IMR-90 (cell line): Measurements from ENCODE around the gene PROK2. TPM values are rescaled to one million over a fixed set of nuclear protein-coding genes. Genes with fewer than 3 reads are reported as not detected.

Experiments used
- ATAC-seq: fragments of 200-7000 bp; cut with Tn5 transposase; 2 replicates; pipeline ENCODE4 v1.9.1; 2020; ENCODE audit warnings: low read depth, mild to moderate bottlenecking, moderate library complexity
- BruUV-seq: library from RNA; stranded (reverse); fragments of 400-500 nt; replicated peaks from 2 replicates; lab custom pipeline; 2021; lab: Mats Ljungman, UMichigan
- CTCF ChIA-PET: fragments of 300-600 bp; formaldehyde crosslinking; extraction: SDS; loops from one replicate; lab custom pipeline; 2021; ENCODE audit warnings: antibody characterized with exemption; lab: Yijun Ruan, JAX
- POLR2A ChIA-PET: fragments of 300-600 bp; sonication (Branson Sonifier 250); formaldehyde crosslinking; loops from one replicate; lab custom pipeline; 2022; ENCODE audit warnings: antibody characterized with exemption; ENCODE audit not compliant: unreplicated experiment; lab: Charles Lee
- DNase-seq: peaks from one replicate; pipeline ENCODE4 v3.0.0; 2013
- H2AFZ ChIP-seq: replicated peaks from 2 replicates; pipeline ENCODE3; 2013; ENCODE audit warnings: low read length, mild to moderate bottlenecking; ENCODE audit not compliant: poor library complexity
- H2AK5ac ChIP-seq: 2 replicates; pipeline ENCODE4 v1.6.1; 2013; ENCODE audit warnings: low read depth, low read length, inconsistent platforms
- H2AK9ac ChIP-seq: replicated peaks from 2 replicates; pipeline ENCODE3; 2013; ENCODE audit warnings: mild to moderate bottlenecking, low read depth, low read length, moderate library complexity; ENCODE audit not compliant: poor library complexity
- H2BK120ac ChIP-seq: 2 replicates; pipeline ENCODE4 v1.6.1; 2013; ENCODE audit warnings: low read depth, low read length, inconsistent platforms
- H2BK15ac ChIP-seq: 3 replicates; pipeline ENCODE4 v1.6.1; 2013; ENCODE audit warnings: low read depth, low read length, inconsistent platforms
- H2BK20ac ChIP-seq: 2 replicates; pipeline ENCODE4 v1.6.1; 2013; ENCODE audit warnings: low read depth, mild to moderate bottlenecking, inconsistent platforms, low read length, moderate library complexity
- H2BK5ac ChIP-seq: 2 replicates; pipeline ENCODE4 v1.6.1; 2013; ENCODE audit warnings: mild to moderate bottlenecking, low read depth, low read length, inconsistent platforms; ENCODE audit not compliant: poor library complexity, severe bottlenecking
- H3K14ac ChIP-seq: replicated peaks from 2 replicates; pipeline ENCODE4 v1.6.1; 2013; ENCODE audit warnings: low read depth, low read length, inconsistent platforms
- H3K18ac ChIP-seq: 2 replicates; pipeline ENCODE4 v1.6.1; 2013; ENCODE audit warnings: low read depth, low read length, control low read depth
- H3K23ac ChIP-seq: 2 replicates; pipeline ENCODE4 v1.6.1; 2013; ENCODE audit warnings: low read depth, low read length, inconsistent platforms
- H3K27ac ChIP-seq: 2 replicates; pipeline ENCODE4 v1.5.1; 2013; ENCODE audit warnings: mild to moderate bottlenecking, control low read depth, low read length; ENCODE audit not compliant: insufficient read depth
- H3K27me3 ChIP-seq: 2 replicates; pipeline ENCODE4 v1.6.1; 2013; ENCODE audit warnings: low read length; ENCODE audit not compliant: control insufficient read depth, insufficient read depth
- H3K36me3 ChIP-seq: 2 replicates; pipeline ENCODE4 v1.6.1; 2013; ENCODE audit warnings: low read length, mixed read lengths; ENCODE audit not compliant: control insufficient read depth, insufficient read depth
- H3K4ac ChIP-seq: 2 replicates; pipeline ENCODE4 v1.6.1; 2013; ENCODE audit warnings: low read depth, low read length, inconsistent platforms
- H3K4me1 ChIP-seq: 2 replicates; pipeline ENCODE4 v1.6.1; 2013; ENCODE audit warnings: low read length, mixed read lengths; ENCODE audit not compliant: control insufficient read depth, insufficient read depth
- H3K4me2 ChIP-seq: 2 replicates; pipeline ENCODE4 v1.6.1; 2013; ENCODE audit warnings: low read depth, mild to moderate bottlenecking, control low read depth, low read length, moderate library complexity
- H3K4me3 ChIP-seq: 2 replicates; pipeline ENCODE4 v1.5.1; 2013; ENCODE audit warnings: low read depth, mild to moderate bottlenecking, control low read depth, low read length, moderate library complexity; ENCODE audit not compliant: insufficient read depth
- H3K56ac ChIP-seq: 2 replicates; pipeline ENCODE4 v1.6.1; 2013; ENCODE audit warnings: low read length, inconsistent platforms; ENCODE audit not compliant: insufficient read depth; ENCODE audit errors: extremely low read depth
- H3K79me1 ChIP-seq, 2 experiments: 2 replicates each; pipeline ENCODE4 v1.6.1; 2013; ENCODE audit warnings: low read length in 2 of 2, inconsistent platforms in 1 of 2, low read depth in 1 of 2
- H3K9ac ChIP-seq: 2 replicates; pipeline ENCODE4 v1.6.1; 2013; ENCODE audit warnings: low read depth, low read length, control low read depth
- H3K9me1 ChIP-seq: 2 replicates; pipeline ENCODE4 v1.6.1; 2013; ENCODE audit warnings: low read length, inconsistent platforms; ENCODE audit not compliant: insufficient read depth
- H3K9me3 ChIP-seq: 2 replicates; pipeline ENCODE4 v1.6.1; 2013; ENCODE audit warnings: low read length; ENCODE audit not compliant: control insufficient read depth, insufficient read depth
- H4K20me1 ChIP-seq: 2 replicates; pipeline ENCODE4 v1.6.1; 2013; ENCODE audit warnings: low read length, inconsistent platforms; ENCODE audit not compliant: insufficient read depth
- H4K5ac ChIP-seq: 2 replicates; pipeline ENCODE4 v1.6.1; 2013; ENCODE audit warnings: mild to moderate bottlenecking, low read depth, low read length, control low read depth
- H4K8ac ChIP-seq, 2 experiments: 2 replicates each; pipeline ENCODE4 v1.6.1; 2013; ENCODE audit warnings: low read depth in 2 of 2, low read length in 2 of 2, control low read depth in 1 of 2, inconsistent platforms in 1 of 2
- H4K91ac ChIP-seq: 2 replicates; pipeline ENCODE4 v1.6.1; 2013; ENCODE audit warnings: low read depth, low read length, inconsistent platforms; ENCODE audit not compliant: insufficient read depth
- BHLHE40 ChIP-seq: fragments of 150-350 bp; IDR thresholded peaks from 2 replicates; pipeline ENCODE4 v1.6.1; 2016; ENCODE audit warnings: mild to moderate bottlenecking, low read depth, low read length
- CEBPB ChIP-seq: IDR thresholded peaks from 2 replicates; pipeline ENCODE4 v1.6.1; 2012; ENCODE audit warnings: low read depth, low read length, improper control_type of control experiment
- CHD1 ChIP-seq: IDR thresholded peaks from 2 replicates; pipeline ENCODE4 v1.6.1; 2012; ENCODE audit warnings: low read depth, low read length, improper control_type of control experiment
- FOS ChIP-seq: fragments of 150-350 bp; IDR thresholded peaks from 2 replicates; pipeline ENCODE4 v1.6.1; 2016; ENCODE audit warnings: low read depth, low read length
- MAFK ChIP-seq: IDR thresholded peaks from 2 replicates; pipeline ENCODE4 v1.6.1; 2012; ENCODE audit warnings: low read depth, low read length, improper control_type of control experiment
- MAZ ChIP-seq: IDR thresholded peaks from 2 replicates; pipeline ENCODE4 v1.6.1; 2012; ENCODE audit warnings: low read depth, mild to moderate bottlenecking, low read length, improper control_type of control experiment, moderate library complexity, borderline replicate concordance
- MXI1 ChIP-seq: IDR thresholded peaks from 2 replicates; pipeline ENCODE4 v1.6.1; 2012; ENCODE audit warnings: low read depth, mild to moderate bottlenecking, low read length, moderate library complexity, borderline replicate concordance
- NFE2L2 ChIP-seq: fragments of 150-350 bp; IDR thresholded peaks from 2 replicates; pipeline ENCODE4 v1.6.1; 2016; ENCODE audit warnings: low read depth, mild to moderate bottlenecking, low read length
- POLR2A ChIP-seq: IDR thresholded peaks from 2 replicates; pipeline ENCODE4 v1.6.1; 2012; ENCODE audit warnings: mild to moderate bottlenecking, low read depth, low read length
- RAD21 ChIP-seq: IDR thresholded peaks from 2 replicates; pipeline ENCODE4 v1.6.1; 2012; ENCODE audit warnings: low read length, improper control_type of control experiment
- RCOR1 ChIP-seq: IDR thresholded peaks from 2 replicates; pipeline ENCODE4 v1.6.1; 2012; ENCODE audit warnings: mild to moderate bottlenecking, low read length, improper control_type of control experiment; ENCODE audit not compliant: insufficient replicate concordance
- RFX5 ChIP-seq: IDR thresholded peaks from 2 replicates; pipeline ENCODE4 v1.8.0; 2012; ENCODE audit warnings: low read depth, mild to moderate bottlenecking, low read length, moderate library complexity
- SMC3 ChIP-seq: fragments of 150-350 bp; IDR thresholded peaks from 2 replicates; pipeline ENCODE4 v1.6.1; 2016; ENCODE audit warnings: low read depth, mild to moderate bottlenecking, antibody characterized with exemption, low read length, moderate library complexity
- WGBS, 2 experiments: methylation state at CpG; one replicate each; pipeline versions ENCODE4 v1.1.5 to v1.1.7; 2013; ENCODE audit warnings: missing lambda C conversion rate in 2 of 2; ENCODE audit not compliant: insufficient read length in 1 of 2; ENCODE audit errors: extremely low coverage in 2 of 2; 5-methylcytosine and 5-hydroxymethylcytosine counted together
- dilution Hi-C: fragments of 300-500 bp; cut with HindIII; formaldehyde crosslinking; loops from one replicate; pipeline ENCODE4 v1.14.3; 2018; ENCODE audit warnings: low sequenced_read_pairs; ENCODE audit not compliant: unreplicated experiment
- in situ Hi-C: fragments of 300-500 bp; cut with MboI; formaldehyde crosslinking; loops from 3 replicates; pipeline ENCODE4 v1.14.3; 2019; ENCODE audit warnings: low sequenced_read_pairs, inconsistent platforms, mixed read lengths
- intact Hi-C: fragments of 100-400 bp; cut with micrococcal nuclease; formaldehyde crosslinking; loops from 2 replicates; pipeline ENCODE4 v1.10.0; 2022
- polyA plus RNA-seq, 3 experiments: library from polyadenylated mRNA; depleted of rRNA; stranded (reverse); fragments of >200 nt; gene quantifications; 2 replicates each; pipeline ENCODE4 v1.2.3, GENCODE V29; 2012; ENCODE audit warnings: low replicate concordance in 1 of 3
- total RNA-seq: library from RNA; depleted of rRNA; stranded (reverse); fragments of >200 nt; gene quantifications from 2 replicates; pipeline ENCODE4 v1.2.3, GENCODE V29; 2012
- TF ChIP-seq, protein P1 (sequence below): conservative IDR thresholded peaks from 2 replicates; pipeline ENCODE4 v1.5.1; 2012; ENCODE audit warnings: mild to moderate bottlenecking, low read depth, low read length, improper control_type of control experiment
- TF ChIP-seq, protein P2 (sequence below): fragments of 150-350 bp; IDR thresholded peaks from 2 replicates; pipeline ENCODE4 v1.6.1; 2016; ENCODE audit warnings: low read depth, mild to moderate bottlenecking, low read length, moderate library complexity, borderline replicate concordance
- TF ChIP-seq, protein P3 (sequence below): fragments of 150-350 bp; IDR thresholded peaks from 2 replicates; pipeline ENCODE4 v1.6.1; 2017; ENCODE audit warnings: mild to moderate bottlenecking, antibody characterized with exemption, low read length, low read depth

The PROK2 gene
- total and polyA plus RNA-seq, 2 of the 4 experiments (the other 2 are of a cell fraction), result not detected

DNA sequence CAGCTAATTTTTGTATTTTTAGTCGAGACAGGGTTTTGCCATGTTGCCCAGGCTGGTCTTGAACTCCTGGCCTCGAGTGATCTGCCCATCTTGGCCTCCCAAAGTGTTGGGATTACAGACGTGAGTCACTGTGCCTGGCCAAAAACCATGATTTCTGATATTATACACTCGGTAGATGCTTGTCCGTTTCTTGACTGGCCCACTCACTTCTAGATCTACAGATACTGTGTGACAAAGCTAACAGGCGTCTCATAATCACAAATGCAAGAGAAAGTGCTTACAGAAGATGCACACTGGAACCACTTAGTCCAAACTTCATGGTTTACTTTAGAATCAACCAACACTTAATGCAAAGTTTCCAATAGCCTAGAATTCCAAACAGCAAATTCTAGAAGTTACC lies 8.4 kb downstream of the PROK2 start:
- in situ Hi-C loops, result no loop called here
- BruUV-seq, result no TSS peak
- Histone ChIP-seq H4K5ac (no peak overlapping the region), H3K4me3 (no peak overlapping the region), H4K20me1 (no peaks in the 10 kb centered on the region), H2AK5ac (no peak overlapping the region), H3K9me3 (no peaks in the 10 kb centered on the region), H2BK120ac (no peak overlapping the region), H3K79me1 (no peaks in the 10 kb centered on the region), H3K4me1 (no peaks in the 10 kb centered on the region), H2BK20ac (no peak overlapping the region), H2AK9ac (no peak overlapping the region), H3K18ac (no peak overlapping the region), H3K36me3 (no peaks in the 10 kb centered on the region), H3K4ac (no peak overlapping the region), H2BK15ac (no peak overlapping the region), H3K9ac (no peak overlapping the region), H3K9me1 (no peaks in the 10 kb centered on the region), H3K4me2 (no peak overlapping the region), H3K56ac (no peak overlapping the region), H4K8ac (no peak overlapping the region), H3K27ac (no peak overlapping the region), H3K27me3 (peaks cover 23% of the 10 kb centered on the region), H3K23ac (no peak overlapping the region), H3K14ac (no peak overlapping the region), H4K91ac (no peak overlapping the region), H2BK5ac (no peak overlapping the region), H2AFZ (no peak overlapping the region)
- TF ChIP-seq, protein P1, sequence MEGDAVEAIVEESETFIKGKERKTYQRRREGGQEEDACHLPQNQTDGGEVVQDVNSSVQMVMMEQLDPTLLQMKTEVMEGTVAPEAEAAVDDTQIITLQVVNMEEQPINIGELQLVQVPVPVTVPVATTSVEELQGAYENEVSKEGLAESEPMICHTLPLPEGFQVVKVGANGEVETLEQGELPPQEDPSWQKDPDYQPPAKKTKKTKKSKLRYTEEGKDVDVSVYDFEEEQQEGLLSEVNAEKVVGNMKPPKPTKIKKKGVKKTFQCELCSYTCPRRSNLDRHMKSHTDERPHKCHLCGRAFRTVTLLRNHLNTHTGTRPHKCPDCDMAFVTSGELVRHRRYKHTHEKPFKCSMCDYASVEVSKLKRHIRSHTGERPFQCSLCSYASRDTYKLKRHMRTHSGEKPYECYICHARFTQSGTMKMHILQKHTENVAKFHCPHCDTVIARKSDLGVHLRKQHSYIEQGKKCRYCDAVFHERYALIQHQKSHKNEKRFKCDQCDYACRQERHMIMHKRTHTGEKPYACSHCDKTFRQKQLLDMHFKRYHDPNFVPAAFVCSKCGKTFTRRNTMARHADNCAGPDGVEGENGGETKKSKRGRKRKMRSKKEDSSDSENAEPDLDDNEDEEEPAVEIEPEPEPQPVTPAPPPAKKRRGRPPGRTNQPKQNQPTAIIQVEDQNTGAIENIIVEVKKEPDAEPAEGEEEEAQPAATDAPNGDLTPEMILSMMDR, result no peak
- TF ChIP-seq BHLHE40 (no peak), NFE2L2 (no peak), SMC3 (no peak), MAFK (no peak), RAD21 (no peak), MXI1 (no peak), RCOR1 (no peak), FOS (no peak), MAZ (no peak), POLR2A (no peak), CEBPB (no peak), RFX5 (no peak), CHD1 (no peak)
- TF ChIP-seq, protein P2, sequence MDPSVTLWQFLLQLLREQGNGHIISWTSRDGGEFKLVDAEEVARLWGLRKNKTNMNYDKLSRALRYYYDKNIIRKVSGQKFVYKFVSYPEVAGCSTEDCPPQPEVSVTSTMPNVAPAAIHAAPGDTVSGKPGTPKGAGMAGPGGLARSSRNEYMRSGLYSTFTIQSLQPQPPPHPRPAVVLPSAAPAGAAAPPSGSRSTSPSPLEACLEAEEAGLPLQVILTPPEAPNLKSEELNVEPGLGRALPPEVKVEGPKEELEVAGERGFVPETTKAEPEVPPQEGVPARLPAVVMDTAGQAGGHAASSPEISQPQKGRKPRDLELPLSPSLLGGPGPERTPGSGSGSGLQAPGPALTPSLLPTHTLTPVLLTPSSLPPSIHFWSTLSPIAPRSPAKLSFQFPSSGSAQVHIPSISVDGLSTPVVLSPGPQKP, result no peak
- TF ChIP-seq, protein P3, sequence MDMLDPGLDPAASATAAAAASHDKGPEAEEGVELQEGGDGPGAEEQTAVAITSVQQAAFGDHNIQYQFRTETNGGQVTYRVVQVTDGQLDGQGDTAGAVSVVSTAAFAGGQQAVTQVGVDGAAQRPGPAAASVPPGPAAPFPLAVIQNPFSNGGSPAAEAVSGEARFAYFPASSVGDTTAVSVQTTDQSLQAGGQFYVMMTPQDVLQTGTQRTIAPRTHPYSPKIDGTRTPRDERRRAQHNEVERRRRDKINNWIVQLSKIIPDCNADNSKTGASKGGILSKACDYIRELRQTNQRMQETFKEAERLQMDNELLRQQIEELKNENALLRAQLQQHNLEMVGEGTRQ, result no peak
- ChIA-PET CTCF (interaction anchor here (0.6 kb wide), 1 partner anchor 31 kb away, joined by 6 read pairs; no protein-coding TSS in a partner anchor), POLR2A (no interaction called here)
- no peak for DNase-seq
- dilution Hi-C loops, result no loop called here
- intact Hi-C loops, result no loop called here
- WGBS, 2 experiments, result 29% methylated on average over 4 of the region's 6 CpGs; no CpG with 5 or more reads in 1 of the 2 experiments
- no peak for ATAC-seq
